Gastrocnemius medialis (tissue), 4 donors: Measurements from ENCODE around the gene JAG2.

Source experiments
- CTCF ChIP-seq, 5 experiments: fragments of 450-650 bp in 3 of 5; fragments of 200-600 bp in 2 of 5; sonication (generic) in 2 of 5; IDR thresholded peaks in 4 of 5; conservative IDR thresholded peaks in 1 of 5; 1 replicate in 4 of 5; 2 replicates in 1 of 5; pipeline ENCODE4 v1.5.1; 2016 to 2019; ENCODE audit warnings: antibody characterized with exemption in 5 of 5, mild to moderate bottlenecking in 3 of 5, moderate library complexity in 3 of 5
- POLR2A ChIP-seq, 2 donors: fragments of 450-650 bp; IDR thresholded peaks; one replicate each; pipeline ENCODE4 v1.6.1; 2017; ENCODE audit warnings: antibody characterized with exemption in 2 of 2, mild to moderate bottlenecking in 2 of 2, moderate library complexity in 2 of 2

GRCh38 chr14:105158794-105159193, 9.8 kb downstream of the JAG2 start:
- TF ChIP-seq CTCF (IDR thresholded peaks at IDR 0.05 in 4 of 5, conservative IDR thresholded peaks at IDR 0.05 in 1 of 5) (no peak), POLR2A (IDR thresholded peaks at IDR 0.05) (no peak)
